H9 (cell line): ENCODE results near the gene EEF1G. TPM values are rescaled to one million over a fixed set of nuclear protein-coding genes. Genes with fewer than 3 reads are reported as not detected.

ENCODE experiments used
- DNase-seq: peaks from one replicate; pipeline ENCODE4 v3.0.0-alpha.2; 2017
- H2AFZ ChIP-seq: one replicate; pipeline ENCODE4 v1.6.1; 2013; ENCODE audit warnings: mild to moderate bottlenecking, low read length, control low read depth, moderate library complexity
- H2AK5ac ChIP-seq: 2 replicates; pipeline ENCODE4 v1.6.1; 2013; ENCODE audit warnings: low read length, control low read depth, mixed read lengths; ENCODE audit not compliant: insufficient read length
- H2BK120ac ChIP-seq: one replicate; pipeline ENCODE4 v1.6.1; 2013; ENCODE audit warnings: low read depth, mild to moderate bottlenecking, low read length, control low read depth, inconsistent platforms; ENCODE audit not compliant: poor library complexity, severe bottlenecking
- H2BK12ac ChIP-seq: 2 replicates; pipeline ENCODE4 v1.6.1; 2013; ENCODE audit warnings: low read length, control low read depth, mixed read lengths, low read depth; ENCODE audit not compliant: insufficient read length
- H2BK15ac ChIP-seq: 2 replicates; pipeline ENCODE4 v1.6.1; 2013; ENCODE audit warnings: low read depth, low read length, control low read depth
- H2BK20ac ChIP-seq: one replicate; pipeline ENCODE4 v1.6.1; 2013; ENCODE audit warnings: low read depth, mild to moderate bottlenecking, low read length, control low read depth, inconsistent platforms; ENCODE audit not compliant: poor library complexity, severe bottlenecking
- H2BK5ac ChIP-seq: 2 replicates; pipeline ENCODE4 v1.6.1; 2013; ENCODE audit warnings: low read length, control low read depth, mixed read lengths; ENCODE audit not compliant: insufficient read length
- H3K14ac ChIP-seq: 2 replicates; pipeline ENCODE4 v1.6.1; 2013; ENCODE audit warnings: low read length, control low read depth; ENCODE audit not compliant: insufficient read depth
- H3K18ac ChIP-seq: 2 replicates; pipeline ENCODE4 v1.6.1; 2013; ENCODE audit warnings: low read depth, mild to moderate bottlenecking, mixed read lengths, low read length, control low read depth; ENCODE audit not compliant: insufficient read length
- H3K23ac ChIP-seq: 2 replicates; pipeline ENCODE4 v1.6.1; 2013; ENCODE audit warnings: low read length, control low read depth, mixed read lengths, low read depth; ENCODE audit not compliant: insufficient read length
- H3K23me2 ChIP-seq: 2 replicates; pipeline ENCODE4 v1.6.1; 2013; ENCODE audit warnings: low read depth, mild to moderate bottlenecking, mixed read lengths, low read length, control low read depth; ENCODE audit not compliant: insufficient read length, poor library complexity, severe bottlenecking
- H3K27ac ChIP-seq: 2 replicates; pipeline ENCODE4 v1.5.1; 2013; ENCODE audit warnings: low read length, control low read depth, mixed read lengths, low read depth; ENCODE audit not compliant: insufficient read length
- H3K27me3 ChIP-seq: 2 replicates; pipeline ENCODE4 v1.6.1; 2013; ENCODE audit warnings: low read length, control low read depth, inconsistent platforms; ENCODE audit not compliant: insufficient read depth
- H3K4ac ChIP-seq: 2 replicates; pipeline ENCODE4 v1.6.1; 2013; ENCODE audit warnings: low read depth, mild to moderate bottlenecking, control low read depth, inconsistent platforms, low read length, moderate library complexity
- H3K4me1 ChIP-seq: 2 replicates; pipeline ENCODE4 v1.6.1; 2013; ENCODE audit warnings: low read length, control low read depth, inconsistent platforms; ENCODE audit not compliant: insufficient read depth
- H3K4me2 ChIP-seq: 2 replicates; pipeline ENCODE4 v1.6.1; 2013; ENCODE audit warnings: low read length, control low read depth, mixed read lengths; ENCODE audit not compliant: insufficient read length, insufficient read depth
- H3K56ac ChIP-seq: 2 replicates; pipeline ENCODE4 v1.6.1; 2013; ENCODE audit warnings: low read depth, mild to moderate bottlenecking, mixed read lengths, low read length, control low read depth; ENCODE audit not compliant: insufficient read length
- H3K79me1 ChIP-seq: 2 replicates; pipeline ENCODE4 v1.6.1; 2013; ENCODE audit warnings: low read depth, mild to moderate bottlenecking, moderate library complexity, low read length, control low read depth, inconsistent platforms; ENCODE audit not compliant: insufficient read depth, poor library complexity, severe bottlenecking
- H3K79me2 ChIP-seq: 2 replicates; pipeline ENCODE4 v1.6.1; 2013; ENCODE audit warnings: low read length, control low read depth, inconsistent platforms; ENCODE audit not compliant: insufficient read depth
- H3K9ac ChIP-seq: 2 replicates; pipeline ENCODE4 v1.6.1; 2013; ENCODE audit warnings: low read length, control low read depth, mixed read lengths; ENCODE audit not compliant: insufficient read length; ENCODE audit errors: extremely low read depth
- H3K9me3 ChIP-seq: one replicate; pipeline ENCODE4 v1.6.1; 2013; ENCODE audit warnings: low read depth, low read length, inconsistent platforms; ENCODE audit not compliant: control insufficient read depth
- H3T11ph ChIP-seq: one replicate; pipeline ENCODE4 v1.6.1; 2013; ENCODE audit warnings: mild to moderate bottlenecking, low read length, control low read depth, inconsistent platforms
- H4K20me1 ChIP-seq: one replicate; pipeline ENCODE4 v1.6.1; 2013; ENCODE audit not compliant: control insufficient read depth, insufficient read length, insufficient read depth
- H4K5ac ChIP-seq: 2 replicates; pipeline ENCODE4 v1.6.1; 2013; ENCODE audit warnings: low read depth, mild to moderate bottlenecking, mixed read lengths, low read length, control low read depth; ENCODE audit not compliant: insufficient read length
- H4K8ac ChIP-seq: replicated peaks from 2 replicates; pipeline ENCODE4 v1.6.1; 2013; ENCODE audit warnings: low read length, control low read depth, mixed read lengths, low read depth; ENCODE audit not compliant: insufficient read length
- H4K91ac ChIP-seq: 2 replicates; pipeline ENCODE4 v1.6.1; 2013; ENCODE audit warnings: low read depth, mild to moderate bottlenecking, moderate library complexity, mixed read lengths, low read length, control low read depth; ENCODE audit not compliant: insufficient read length
- H3K27ac Mint-ChIP-seq, 3 experiments: 2 replicates in 2 of 3; 3 replicates in 1 of 3; pipeline ENCODE4 v1.8.0; 2020 to 2021; ENCODE audit warnings: mixed read lengths in 3 of 3, mild to moderate bottlenecking in 1 of 3, moderate library complexity in 1 of 3
- H3K27me3 Mint-ChIP-seq: 2 replicates; pipeline ENCODE4 v1.8.0; 2021; ENCODE audit warnings: low read depth, mild to moderate bottlenecking, moderate library complexity, mixed read lengths
- H3K36me3 Mint-ChIP-seq, 3 experiments: 2 replicates in 2 of 3; 3 replicates in 1 of 3; pipeline ENCODE4 v1.8.0; 2020 to 2021; ENCODE audit warnings: low read depth in 3 of 3, mixed read lengths in 3 of 3; ENCODE audit not compliant: insufficient read depth in 1 of 3
- H3K4me1 Mint-ChIP-seq, 2 experiments: 2 replicates each; pipeline ENCODE4 v1.8.0; 2020; ENCODE audit warnings: mixed read lengths in 2 of 2
- H3K4me3 Mint-ChIP-seq, 2 experiments: 2 replicates in 1 of 2; 3 replicates in 1 of 2; pipeline ENCODE4 v1.8.0; 2020 to 2021; ENCODE audit warnings: mild to moderate bottlenecking in 2 of 2, mixed read lengths in 2 of 2, moderate library complexity in 1 of 2
- H3K9me3 Mint-ChIP-seq, 2 experiments: 2 replicates in 1 of 2; 3 replicates in 1 of 2; pipeline ENCODE4 v1.8.0; 2020; ENCODE audit warnings: mild to moderate bottlenecking in 2 of 2, mixed read lengths in 2 of 2, moderate library complexity in 1 of 2
- WGBS: extraction: QIAGEN DNeasy Blood & Tissue Kit; methylation state at CpG from one replicate; pipeline ENCODE4 v1.1.7; 2013; ENCODE audit warnings: missing lambda C conversion rate, low lambda C conversion rate, mixed read lengths; ENCODE audit not compliant: insufficient read length; ENCODE audit errors: extremely low coverage; 5-methylcytosine and 5-hydroxymethylcytosine counted together
- total RNA-seq: library from RNA; stranded (reverse); gene quantifications from 2 replicates; pipeline ENCODE4 v1.2.1, GENCODE V29; 2021
- TF ChIP-seq, protein P1 (sequence below): fragments of 200-600 bp; sonication (generic); conservative IDR thresholded peaks from 3 replicates; pipeline ENCODE4 v1.8.0; 2021; ENCODE audit warnings: antibody characterized with exemption, mild to moderate bottlenecking

EEF1G gene
- total RNA-seq, 1 experiment from 2014 or later, result 1,790 TPM

DNA sequence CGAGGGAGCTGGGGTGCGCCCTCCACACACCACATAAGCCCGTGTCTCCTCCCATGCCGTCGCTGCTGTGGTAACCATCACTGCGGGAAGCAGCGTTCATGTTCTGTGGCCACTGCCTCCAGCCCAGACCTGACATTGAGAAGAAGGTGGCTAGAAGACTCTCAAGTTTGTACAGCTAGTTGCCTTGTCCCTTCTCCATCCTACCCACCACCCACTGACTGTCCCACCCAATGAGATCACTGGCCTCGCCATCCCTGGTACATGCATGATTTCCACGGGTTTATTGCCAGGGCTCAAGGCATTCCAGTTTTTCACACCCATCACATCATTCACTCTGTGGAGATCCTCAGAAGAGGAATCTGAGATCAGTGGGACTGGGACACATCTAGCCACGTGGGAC, 60.1 kb downstream of the EEF1G start:
- H3K79me1 ChIP-seq, result no peaks in the 10 kb centered on the region
- H4K91ac ChIP-seq, result no peak overlapping the region
- TF ChIP-seq, protein P1, sequence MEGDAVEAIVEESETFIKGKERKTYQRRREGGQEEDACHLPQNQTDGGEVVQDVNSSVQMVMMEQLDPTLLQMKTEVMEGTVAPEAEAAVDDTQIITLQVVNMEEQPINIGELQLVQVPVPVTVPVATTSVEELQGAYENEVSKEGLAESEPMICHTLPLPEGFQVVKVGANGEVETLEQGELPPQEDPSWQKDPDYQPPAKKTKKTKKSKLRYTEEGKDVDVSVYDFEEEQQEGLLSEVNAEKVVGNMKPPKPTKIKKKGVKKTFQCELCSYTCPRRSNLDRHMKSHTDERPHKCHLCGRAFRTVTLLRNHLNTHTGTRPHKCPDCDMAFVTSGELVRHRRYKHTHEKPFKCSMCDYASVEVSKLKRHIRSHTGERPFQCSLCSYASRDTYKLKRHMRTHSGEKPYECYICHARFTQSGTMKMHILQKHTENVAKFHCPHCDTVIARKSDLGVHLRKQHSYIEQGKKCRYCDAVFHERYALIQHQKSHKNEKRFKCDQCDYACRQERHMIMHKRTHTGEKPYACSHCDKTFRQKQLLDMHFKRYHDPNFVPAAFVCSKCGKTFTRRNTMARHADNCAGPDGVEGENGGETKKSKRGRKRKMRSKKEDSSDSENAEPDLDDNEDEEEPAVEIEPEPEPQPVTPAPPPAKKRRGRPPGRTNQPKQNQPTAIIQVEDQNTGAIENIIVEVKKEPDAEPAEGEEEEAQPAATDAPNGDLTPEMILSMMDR, result no peak
- peaks cover 2% of the 10 kb centered on the region for H3K23me2 ChIP-seq
- H3K79me2 ChIP-seq, result no peaks in the 10 kb centered on the region
- no CpG with 5 or more reads among the region's 10 CpGs for WGBS
- H3T11ph ChIP-seq, result no peak overlapping the region
- no peak overlapping the region for H3K14ac ChIP-seq
- no peak overlapping the region for H2BK5ac ChIP-seq
- no peaks in the 10 kb centered on the region for H4K20me1 ChIP-seq
- no peak overlapping the region for H4K8ac ChIP-seq
- H2AFZ ChIP-seq, result no peak overlapping the region
- Mint-ChIP-seq H3K4me3 (no peak overlapping the region), H3K27me3 (peaks cover 15% of the 10 kb centered on the region), H3K4me1 (peaks cover 4 to 5% of the 10 kb centered on the region in 2 experiments), H3K36me3 (peaks cover 0 to 3% (median 0%) of the 10 kb centered on the region in 3 experiments; a peak in 1 of 7 replicates), H3K27ac (no peak overlapping the region), H3K9me3 (no peaks in the 10 kb centered on the region; a peak in 1 of 5 replicates)
- H3K18ac ChIP-seq, result no peak overlapping the region
- H3K9me3 ChIP-seq, result no peaks in the 10 kb centered on the region
- no peak overlapping the region for H3K4ac ChIP-seq
- no peak overlapping the region for H2BK20ac ChIP-seq
- DNase-seq, result no peak
- no peaks in the 10 kb centered on the region; the same call in 1 of the 2 replicates for H3K4me1 ChIP-seq
- H2BK15ac ChIP-seq, result no peak overlapping the region
- H3K23ac ChIP-seq, result no peak overlapping the region
- no peaks in the 10 kb centered on the region for H3K27me3 ChIP-seq
- H4K5ac ChIP-seq, result no peak overlapping the region
- H3K27ac ChIP-seq, result no peak overlapping the region
- H2BK12ac ChIP-seq, result no peak overlapping the region
- no peak overlapping the region for H2BK120ac ChIP-seq
- H3K56ac ChIP-seq, result no peak overlapping the region
- H3K4me2 ChIP-seq, result no peak overlapping the region
- H3K9ac ChIP-seq, result no peak overlapping the region
- no peak overlapping the region for H2AK5ac ChIP-seq
